Measurements from ENCODE around the gene ZNF672. TPM values are rescaled to one million over a fixed set of nuclear protein-coding genes. Genes with fewer than 3 reads are reported as not detected.

The ZNF672 gene
- total and polyA plus RNA-seq, 2 of the 13 experiments (the other 11 are each of a cell fraction or from before 2014, with no cell fraction given), result 17.2 to 22.9 TPM

DNA sequence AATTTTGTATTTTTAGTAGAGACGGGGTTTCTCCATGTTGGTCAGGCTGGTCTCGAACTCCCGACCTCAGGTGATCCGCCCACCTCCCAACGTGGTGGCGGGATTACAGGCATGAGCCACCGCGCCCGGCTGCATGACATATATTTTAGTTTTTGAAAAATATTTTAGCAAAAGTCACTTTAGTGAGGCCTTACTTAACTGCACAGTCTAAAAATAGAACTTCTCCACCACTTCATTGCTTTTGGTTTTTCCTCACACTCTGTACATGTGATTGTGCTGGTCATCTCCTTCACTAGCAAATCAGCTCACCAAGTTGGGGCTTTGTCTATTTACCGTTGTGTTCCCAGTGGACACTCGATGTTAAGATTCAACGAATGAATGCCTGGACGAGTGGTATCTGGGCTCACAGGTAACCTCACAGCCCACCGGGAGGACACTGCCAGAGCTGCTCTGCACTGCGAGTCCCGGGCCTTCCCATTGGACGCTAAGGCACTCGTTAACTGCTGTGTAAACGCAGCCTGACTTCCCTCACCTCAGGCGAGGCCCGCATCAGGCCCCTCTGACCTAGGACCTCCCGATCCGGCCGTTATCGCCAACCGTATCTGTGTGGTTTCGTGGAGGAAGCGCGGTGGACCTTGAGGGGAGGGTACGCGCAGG is 34.9 kb downstream of the ZNF672 start (continued):
- TF ChIP-seq, protein P1, sequence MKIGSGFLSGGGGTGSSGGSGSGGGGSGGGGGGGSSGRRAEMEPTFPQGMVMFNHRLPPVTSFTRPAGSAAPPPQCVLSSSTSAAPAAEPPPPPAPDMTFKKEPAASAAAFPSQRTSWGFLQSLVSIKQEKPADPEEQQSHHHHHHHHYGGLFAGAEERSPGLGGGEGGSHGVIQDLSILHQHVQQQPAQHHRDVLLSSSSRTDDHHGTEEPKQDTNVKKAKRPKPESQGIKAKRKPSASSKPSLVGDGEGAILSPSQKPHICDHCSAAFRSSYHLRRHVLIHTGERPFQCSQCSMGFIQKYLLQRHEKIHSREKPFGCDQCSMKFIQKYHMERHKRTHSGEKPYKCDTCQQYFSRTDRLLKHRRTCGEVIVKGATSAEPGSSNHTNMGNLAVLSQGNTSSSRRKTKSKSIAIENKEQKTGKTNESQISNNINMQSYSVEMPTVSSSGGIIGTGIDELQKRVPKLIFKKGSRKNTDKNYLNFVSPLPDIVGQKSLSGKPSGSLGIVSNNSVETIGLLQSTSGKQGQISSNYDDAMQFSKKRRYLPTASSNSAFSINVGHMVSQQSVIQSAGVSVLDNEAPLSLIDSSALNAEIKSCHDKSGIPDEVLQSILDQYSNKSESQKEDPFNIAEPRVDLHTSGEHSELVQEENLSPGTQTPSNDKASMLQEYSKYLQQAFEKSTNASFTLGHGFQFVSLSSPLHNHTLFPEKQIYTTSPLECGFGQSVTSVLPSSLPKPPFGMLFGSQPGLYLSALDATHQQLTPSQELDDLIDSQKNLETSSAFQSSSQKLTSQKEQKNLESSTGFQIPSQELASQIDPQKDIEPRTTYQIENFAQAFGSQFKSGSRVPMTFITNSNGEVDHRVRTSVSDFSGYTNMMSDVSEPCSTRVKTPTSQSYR (CRISPR knock-in tag; IDR thresholded peaks at IDR 0.05; ENCODE audit: borderline replicate concordance), result 0 out of 2 replicates have a peak, but pooled peaks have one; percentile 8
- no peak for TF ChIP-seq KMT2B (CRISPR knock-in tag; IDR thresholded peaks at IDR 0.05)
- TF ChIP-seq, protein P2, sequence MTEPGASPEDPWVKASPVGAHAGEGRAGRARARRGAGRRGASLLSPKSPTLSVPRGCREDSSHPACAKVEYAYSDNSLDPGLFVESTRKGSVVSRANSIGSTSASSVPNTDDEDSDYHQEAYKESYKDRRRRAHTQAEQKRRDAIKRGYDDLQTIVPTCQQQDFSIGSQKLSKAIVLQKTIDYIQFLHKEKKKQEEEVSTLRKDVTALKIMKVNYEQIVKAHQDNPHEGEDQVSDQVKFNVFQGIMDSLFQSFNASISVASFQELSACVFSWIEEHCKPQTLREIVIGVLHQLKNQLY (CRISPR knock-in tag; IDR thresholded peaks at IDR 0.05), result no peak
- no peak for TF ChIP-seq ZNF572 (CRISPR knock-in tag; IDR thresholded peaks at IDR 0.05)
- TF ChIP-seq, protein P3, sequence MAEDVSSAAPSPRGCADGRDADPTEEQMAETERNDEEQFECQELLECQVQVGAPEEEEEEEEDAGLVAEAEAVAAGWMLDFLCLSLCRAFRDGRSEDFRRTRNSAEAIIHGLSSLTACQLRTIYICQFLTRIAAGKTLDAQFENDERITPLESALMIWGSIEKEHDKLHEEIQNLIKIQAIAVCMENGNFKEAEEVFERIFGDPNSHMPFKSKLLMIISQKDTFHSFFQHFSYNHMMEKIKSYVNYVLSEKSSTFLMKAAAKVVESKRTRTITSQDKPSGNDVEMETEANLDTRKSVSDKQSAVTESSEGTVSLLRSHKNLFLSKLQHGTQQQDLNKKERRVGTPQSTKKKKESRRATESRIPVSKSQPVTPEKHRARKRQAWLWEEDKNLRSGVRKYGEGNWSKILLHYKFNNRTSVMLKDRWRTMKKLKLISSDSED (CRISPR knock-in tag; IDR thresholded peaks at IDR 0.05), result no peak
- TF ChIP-seq EEA1 (CRISPR knock-in tag; IDR thresholded peaks at IDR 0.05; ENCODE audit: borderline replicate concordance), result no peak
- TF ChIP-seq BCL6 (CRISPR knock-in tag; IDR thresholded peaks at IDR 0.05), result no peak
- TF ChIP-seq NR2F6 (IDR thresholded peaks at IDR 0.05), result no peak; the same call in 1 of the 2 replicates
- peak; percentile 62 for TF ChIP-seq NR2F6 (CRISPR knock-in tag; IDR thresholded peaks at IDR 0.05)
- no peak for TF ChIP-seq SIX4 (CRISPR knock-in tag; IDR thresholded peaks at IDR 0.05)
- no peak for TF ChIP-seq HOXA3 (CRISPR knock-in tag; IDR thresholded peaks at IDR 0.05)
- no peak for TF ChIP-seq HNF4G (IDR thresholded peaks at IDR 0.05; ENCODE audit: borderline replicate concordance, low read depth, low read length)
- no peak for TF ChIP-seq HNF4G (CRISPR knock-in tag; IDR thresholded peaks at IDR 0.05; ENCODE audit: borderline replicate concordance, low read depth)
- TF ChIP-seq ZNF883 (CRISPR knock-in tag; IDR thresholded peaks at IDR 0.05; ENCODE audit: not compliant biosample characterization), result no peak
- TF ChIP-seq, protein P4, sequence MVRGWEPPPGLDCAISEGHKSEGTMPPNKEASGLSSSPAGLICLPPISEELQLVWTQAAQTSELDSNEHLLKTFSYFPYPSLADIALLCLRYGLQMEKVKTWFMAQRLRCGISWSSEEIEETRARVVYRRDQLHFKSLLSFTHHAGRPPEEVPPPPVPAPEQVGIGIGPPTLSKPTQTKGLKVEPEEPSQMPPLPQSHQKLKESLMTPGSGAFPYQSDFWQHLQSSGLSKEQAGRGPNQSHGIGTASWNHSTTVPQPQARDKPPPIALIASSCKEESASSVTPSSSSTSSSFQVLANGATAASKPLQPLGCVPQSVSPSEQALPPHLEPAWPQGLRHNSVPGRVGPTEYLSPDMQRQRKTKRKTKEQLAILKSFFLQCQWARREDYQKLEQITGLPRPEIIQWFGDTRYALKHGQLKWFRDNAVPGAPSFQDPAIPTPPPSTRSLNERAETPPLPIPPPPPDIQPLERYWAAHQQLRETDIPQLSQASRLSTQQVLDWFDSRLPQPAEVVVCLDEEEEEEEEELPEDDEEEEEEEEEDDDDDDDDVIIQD (CRISPR knock-in tag; IDR thresholded peaks at IDR 0.05; ENCODE audit: low read depth), result no peak
- TF ChIP-seq ZNF552 (CRISPR knock-in tag; IDR thresholded peaks at IDR 0.05; ENCODE audit: borderline replicate concordance), result no peak
- no peak for TF ChIP-seq SMAD1 (CRISPR knock-in tag; IDR thresholded peaks at IDR 0.05; ENCODE audit: borderline replicate concordance, low read depth)
- TF ChIP-seq, protein P5, sequence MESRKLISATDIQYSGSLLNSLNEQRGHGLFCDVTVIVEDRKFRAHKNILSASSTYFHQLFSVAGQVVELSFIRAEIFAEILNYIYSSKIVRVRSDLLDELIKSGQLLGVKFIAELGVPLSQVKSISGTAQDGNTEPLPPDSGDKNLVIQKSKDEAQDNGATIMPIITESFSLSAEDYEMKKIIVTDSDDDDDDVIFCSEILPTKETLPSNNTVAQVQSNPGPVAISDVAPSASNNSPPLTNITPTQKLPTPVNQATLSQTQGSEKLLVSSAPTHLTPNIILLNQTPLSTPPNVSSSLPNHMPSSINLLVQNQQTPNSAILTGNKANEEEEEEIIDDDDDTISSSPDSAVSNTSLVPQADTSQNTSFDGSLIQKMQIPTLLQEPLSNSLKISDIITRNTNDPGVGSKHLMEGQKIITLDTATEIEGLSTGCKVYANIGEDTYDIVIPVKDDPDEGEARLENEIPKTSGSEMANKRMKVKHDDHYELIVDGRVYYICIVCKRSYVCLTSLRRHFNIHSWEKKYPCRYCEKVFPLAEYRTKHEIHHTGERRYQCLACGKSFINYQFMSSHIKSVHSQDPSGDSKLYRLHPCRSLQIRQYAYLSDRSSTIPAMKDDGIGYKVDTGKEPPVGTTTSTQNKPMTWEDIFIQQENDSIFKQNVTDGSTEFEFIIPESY (CRISPR knock-in tag; IDR thresholded peaks at IDR 0.05), result no peak
- no peak for TF ChIP-seq ZFP41 (CRISPR knock-in tag; IDR thresholded peaks at IDR 0.05; ENCODE audit: borderline replicate concordance)
- TF ChIP-seq ZNF317 (CRISPR knock-in tag; IDR thresholded peaks at IDR 0.05), result no peak
- TF ChIP-seq HDAC6 (IDR thresholded peaks at IDR 0.05; ENCODE audit: low read depth, low read length), result no peak

Data from HepG2 (cell line).